T1000 (cell line): Measurements from ENCODE around the gene HYAL4.
"Not testable (repeated sequence)": the region's sequence is repeated elsewhere in the genome, so short reads cannot be mapped to it uniquely, and the experiment has no call there.

Experiments
- DNase-seq: peaks from one replicate; lab custom pipeline; 2025; ENCODE audit warnings: mixed read lengths; lab: John Stamatoyannopoulos, UW

The HYAL4 gene

DNA sequence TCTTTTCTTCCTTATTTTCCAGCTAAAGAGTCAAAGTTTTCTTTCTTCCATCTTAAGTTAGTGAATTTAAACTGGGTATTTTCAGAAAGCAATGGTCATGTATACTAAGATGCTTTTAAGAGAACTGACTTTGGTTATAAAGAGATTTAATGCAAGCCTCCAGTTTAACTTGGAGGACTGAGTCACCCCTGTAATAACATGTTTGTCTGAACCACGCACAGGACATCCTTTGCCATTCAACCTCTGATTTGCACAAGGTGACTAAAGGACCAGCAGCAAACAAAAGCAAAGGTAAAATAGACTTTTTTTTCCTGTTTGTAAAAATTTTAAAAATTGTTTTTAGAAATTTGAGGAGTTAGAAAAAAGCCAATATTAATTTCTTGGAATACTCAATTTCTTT lies 2.9 kb downstream of the HYAL4 start:
- DNase-seq: no peak

- no peak for DNase-seq
These were observed 4.9 kb downstream of the HYAL4 start for GRCh38 chr7:123849855-123850254.

DNA sequence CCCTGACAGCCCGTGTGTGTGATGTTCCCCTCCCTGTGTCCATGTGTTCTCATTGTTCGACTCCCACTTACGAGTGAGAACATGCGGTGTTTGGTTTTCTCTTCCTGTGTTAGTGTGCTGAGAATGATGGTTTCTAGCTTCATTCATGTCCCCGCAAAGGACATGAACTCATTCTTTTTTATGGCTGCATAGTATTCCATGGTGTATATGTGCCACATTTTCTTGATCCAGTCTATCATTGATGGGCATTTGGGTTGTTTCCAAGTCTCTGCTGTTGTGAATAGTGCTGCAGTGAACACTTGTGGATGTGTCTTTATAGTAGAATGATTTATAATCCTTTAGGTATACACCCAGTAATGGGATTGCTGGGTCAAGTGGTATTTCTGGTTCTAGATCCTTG lies 6.4 kb downstream of the HYAL4 start:
- DNase-seq: not testable (repeated sequence)

DNA sequence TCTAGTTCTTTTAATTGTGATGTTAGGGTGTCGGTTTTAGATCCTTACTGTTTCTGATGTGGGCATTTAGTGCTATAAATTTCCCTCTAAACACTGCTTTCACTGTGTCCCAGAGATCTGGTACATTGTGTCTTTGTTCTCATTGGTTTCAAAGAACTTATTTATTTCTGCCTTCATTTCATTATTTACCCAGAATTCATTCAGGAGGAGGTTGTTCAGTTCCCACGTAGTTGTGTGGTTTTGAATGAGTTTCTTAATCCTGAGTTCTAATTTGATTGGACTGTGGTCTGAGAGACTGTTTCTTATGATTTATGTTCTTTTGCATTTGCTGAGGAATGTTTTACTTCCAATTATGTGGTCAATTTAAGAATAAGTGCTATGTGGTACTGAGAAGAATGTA lies 9.3 kb downstream of the HYAL4 start:
- DNase-seq: not testable (repeated sequence)

DNA sequence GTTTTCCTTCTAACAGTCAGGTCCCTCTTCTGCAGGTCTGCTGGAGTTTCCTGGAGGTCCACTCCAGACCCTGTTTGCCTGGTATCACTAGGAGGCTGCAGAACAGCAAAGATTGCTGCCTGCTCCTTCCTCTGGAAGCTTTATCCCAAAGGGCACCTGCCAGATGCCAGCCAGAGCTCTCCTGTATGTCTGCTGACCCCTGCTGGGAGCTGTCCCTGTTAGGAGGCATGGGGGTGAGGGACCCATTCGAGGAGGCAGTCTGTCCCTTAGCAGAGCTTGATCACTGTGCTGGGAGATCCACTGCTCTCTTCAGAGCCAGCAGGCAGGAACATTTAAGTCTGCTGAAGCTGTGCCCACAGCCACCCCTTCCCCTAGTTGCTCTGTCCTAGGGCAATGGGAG lies 11.5 kb downstream of the HYAL4 start:
- not testable (repeated sequence) for DNase-seq

DNA sequence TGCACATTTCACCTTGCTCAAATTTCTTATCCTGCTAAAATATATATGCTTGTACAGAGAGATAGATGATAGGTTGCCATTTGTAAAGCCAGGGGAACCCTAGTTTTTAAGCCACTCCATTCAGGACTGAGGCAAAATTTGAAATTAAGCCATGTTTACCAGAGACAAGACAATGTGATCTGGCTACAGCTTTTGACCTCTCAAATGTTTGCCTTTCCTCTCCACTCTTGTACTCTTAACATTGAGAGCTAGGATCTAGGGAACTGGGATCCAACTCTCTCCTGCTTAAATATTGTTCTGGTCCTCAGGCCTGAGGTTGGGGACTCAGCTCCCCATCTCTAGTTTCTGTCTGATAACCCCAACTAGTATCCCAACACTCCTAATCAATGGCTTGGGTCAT lies 15.9 kb downstream of the HYAL4 start:
- DNase-seq: no peak

GRCh38 chr7:123862775-123863174 lies 17.8 kb downstream of the HYAL4 start:
- no peak for DNase-seq

- DNase-seq: no peak
These were observed 18.5 kb downstream of the HYAL4 start for GRCh38 chr7:123863461-123863860.

DNA sequence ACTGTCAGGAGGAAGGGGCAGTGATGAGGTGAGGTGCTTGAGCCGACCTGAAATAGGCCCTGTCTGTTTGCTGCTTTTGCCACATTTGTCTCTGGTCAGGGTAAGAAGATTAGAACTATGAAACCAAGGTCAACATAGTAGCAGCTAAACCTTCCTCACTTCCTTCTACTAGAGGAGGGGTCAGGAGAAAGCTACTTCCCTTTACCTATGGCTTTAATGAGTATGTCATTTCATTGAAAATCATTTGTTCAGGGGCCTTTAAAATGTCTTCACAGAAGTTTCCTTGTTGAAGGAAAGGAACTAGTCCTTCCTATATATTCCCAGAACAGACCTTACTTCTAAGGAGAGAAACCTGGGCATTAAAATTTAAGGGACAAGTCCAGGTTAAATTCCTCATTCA lies 19.0 kb downstream of the HYAL4 start:
- DNase-seq: no peak

GRCh38 chr7:123864436-123864835 lies 19.5 kb downstream of the HYAL4 start:
- DNase-seq: no peak

GRCh38 chr7:123864966-123865365 lies 20.0 kb downstream of the HYAL4 start:
- no peak for DNase-seq

GRCh38 chr7:123865517-123866117 lies 20.6 kb downstream of the HYAL4 start:
- DNase-seq: peak; percentile 2

DNA sequence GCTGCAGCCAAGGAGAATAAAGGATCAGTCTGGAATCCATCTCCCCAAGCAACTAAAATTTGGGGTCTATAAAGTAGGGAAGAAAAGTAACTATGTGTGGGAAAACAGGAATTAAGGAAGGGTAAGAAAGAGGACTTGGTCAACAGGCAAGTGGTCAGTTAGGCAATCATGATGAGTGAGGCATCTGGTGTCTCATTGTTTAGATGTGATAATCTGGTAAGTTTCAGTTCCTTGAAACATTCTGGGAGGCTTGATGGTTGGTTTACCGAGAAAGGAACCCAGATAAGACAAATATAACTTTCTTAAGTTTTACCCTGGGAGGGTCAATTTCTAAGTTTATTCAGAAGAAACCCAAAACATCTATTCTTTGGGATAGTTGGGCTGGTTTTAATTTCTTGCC lies 22.3 kb downstream of the HYAL4 start:
- DNase-seq: no peak

- DNase-seq: no peak
These were observed 27.3 kb downstream of the HYAL4 start for GRCh38 chr7:123871998-123872867.

DNA sequence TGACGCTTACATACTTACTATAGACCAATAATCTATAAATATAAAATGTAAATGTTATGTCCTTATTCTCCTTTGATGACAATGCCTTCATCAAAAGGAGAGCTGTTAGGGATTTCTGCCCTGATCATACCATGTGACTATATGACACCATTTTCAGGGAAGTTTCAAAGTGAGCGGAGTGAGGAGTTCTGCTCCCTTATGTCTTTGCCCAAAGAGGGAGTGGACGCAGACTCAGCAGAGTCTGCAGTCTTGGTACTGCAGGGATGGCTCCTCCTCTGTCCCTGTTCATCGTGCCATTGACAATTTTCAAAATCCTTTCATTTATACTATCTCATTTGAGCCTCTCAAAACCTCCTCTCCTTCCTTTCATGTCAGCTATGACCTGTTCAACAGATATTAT lies 27.9 kb downstream of the HYAL4 start:
- no peak for DNase-seq

GRCh38 chr7:123876557-123877256 lies 31.7 kb downstream of the HYAL4 start:
- DNase-seq: no peak

- no peak for DNase-seq
These were observed 34.7 kb downstream of the HYAL4 start for GRCh38 chr7:123879628-123880027.

- DNase-seq: no peak
These were observed 36.3 kb downstream of the HYAL4 start for GRCh38 chr7:123881300-123881699.

DNA sequence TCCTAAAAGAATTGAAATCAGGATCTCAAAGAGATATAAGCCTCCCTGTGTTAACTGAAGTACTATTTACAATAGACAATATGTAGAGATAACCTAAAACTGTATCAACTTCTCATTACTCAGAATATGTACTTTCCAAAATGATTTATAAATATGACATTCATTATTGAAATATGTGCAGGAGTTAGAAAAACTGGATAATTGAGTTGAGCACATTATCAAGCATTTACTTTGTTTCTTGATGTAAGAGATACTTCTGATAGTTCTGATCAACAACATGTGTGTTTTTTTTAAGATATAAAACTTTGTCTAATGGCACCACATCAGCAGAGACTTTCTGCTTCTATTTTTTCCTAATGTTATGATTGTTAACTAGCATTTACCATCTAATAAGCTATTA lies 38.2 kb downstream of the HYAL4 start:
- no peak for DNase-seq

GRCh38 chr7:123888192-123888591 lies 43.2 kb downstream of the HYAL4 start:
- DNase-seq: no peak

- not testable (repeated sequence) for DNase-seq
These were observed 49.8 kb downstream of the HYAL4 start for GRCh38 chr7:123894753-123895152.

GRCh38 chr7:123901101-123901500 lies 56.1 kb downstream of the HYAL4 start:
- DNase-seq: no peak

DNA sequence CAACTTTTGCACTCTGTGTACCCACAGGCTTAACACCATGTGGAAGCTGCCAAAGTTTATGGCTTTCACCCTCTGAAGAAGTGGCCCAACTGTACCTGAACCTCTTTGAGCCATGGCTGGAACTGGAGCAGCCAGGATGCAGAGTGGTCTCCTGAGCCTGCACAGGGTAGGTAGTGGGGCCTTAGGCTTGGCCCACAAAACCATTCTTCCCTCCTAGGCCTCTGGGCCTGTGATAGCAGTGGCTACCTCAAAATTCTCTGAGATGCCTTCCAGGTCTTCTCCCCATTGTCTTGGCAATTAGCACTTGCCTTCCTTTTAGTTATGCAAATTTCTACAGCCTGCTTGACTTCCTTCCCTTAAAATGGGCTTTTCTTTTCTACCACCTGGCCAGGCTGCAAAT lies 60.7 kb downstream of the HYAL4 start:
- DNase-seq: no peak
